ENCODE results near the gene RNF213. TPM values are rescaled to one million over a fixed set of nuclear protein-coding genes. Genes with fewer than 3 reads are reported as not detected.
"Not testable (repeated sequence)": the region's sequence is repeated elsewhere in the genome, so short reads cannot be mapped to it uniquely, and the experiment has no call there.

Gene RNF213
- total RNA-seq, 1 experiment from 2014 or later: 64.9 TPM

DNA sequence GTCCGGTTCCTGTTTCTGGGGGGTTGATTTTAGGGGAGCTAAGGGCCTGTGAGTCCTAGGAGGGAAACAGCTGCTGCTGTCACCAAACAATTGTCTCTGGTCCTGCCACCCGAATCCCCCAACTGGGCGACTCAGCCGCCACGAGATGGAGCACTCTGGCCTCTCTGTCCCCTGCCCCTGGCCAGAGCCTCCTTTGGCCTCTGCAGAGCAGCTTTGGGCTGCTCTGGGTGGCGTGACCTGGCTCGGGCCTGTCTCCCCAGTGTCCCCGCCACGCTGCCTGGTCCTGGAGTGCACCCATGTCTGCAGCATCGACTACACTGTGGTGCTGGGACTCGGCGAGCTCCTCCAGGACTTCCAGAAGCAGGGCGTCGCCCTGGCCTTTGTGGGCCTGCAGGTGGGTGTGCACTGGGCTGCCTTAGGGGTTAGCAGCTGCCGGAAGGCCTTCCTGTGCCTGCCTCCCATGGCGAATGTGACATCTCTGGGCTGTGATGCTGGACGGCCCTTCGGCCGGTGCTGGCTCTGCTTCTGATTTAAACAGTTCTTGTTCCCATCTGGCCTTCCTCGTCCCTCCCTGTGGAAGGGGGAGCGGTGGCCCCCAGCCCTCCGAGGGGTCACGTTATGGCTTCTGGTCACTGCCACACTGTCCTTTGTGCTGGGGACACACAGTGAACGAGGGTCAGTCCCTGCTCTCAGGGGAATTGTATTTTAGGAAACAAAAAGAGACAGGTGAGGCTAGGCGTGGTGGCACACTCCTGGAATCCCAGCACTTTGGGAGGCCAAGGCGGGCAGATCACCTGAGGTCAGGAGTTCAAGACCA is 11.6 kb upstream of the RNF213 start:
- no peak for DNase-seq (ENCODE audit: low read depth)

DNA sequence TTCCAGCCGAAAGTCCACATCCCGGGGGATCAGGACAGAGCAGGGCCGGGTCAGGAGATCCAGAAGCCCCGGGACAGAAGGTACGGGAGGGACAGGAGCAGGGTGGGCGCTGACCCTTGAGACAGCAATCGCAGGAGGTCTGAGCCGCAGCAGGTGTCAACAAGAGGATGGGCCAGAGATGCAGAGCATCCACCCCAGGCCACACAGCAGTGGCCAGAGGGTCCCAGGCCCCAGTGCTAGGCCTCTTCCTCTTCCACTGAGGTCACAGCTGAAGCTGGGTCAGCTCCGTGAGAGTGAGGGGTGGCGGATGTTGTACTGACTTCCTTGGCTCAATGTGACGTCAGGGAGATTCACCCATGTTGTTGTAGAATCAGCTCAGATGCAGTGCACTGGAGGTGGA is 8.7 kb upstream of the RNF213 start:
- no peak for DNase-seq (ENCODE audit: low read depth)

GRCh38 chr17:80252871-80253270 is 7.8 kb upstream of the RNF213 start:
- no peak for DNase-seq (ENCODE audit: low read depth)

- DNase-seq (ENCODE audit: low read depth): no peak
These were observed 6.8 kb upstream of the RNF213 start for GRCh38 chr17:80253631-80254395.

DNA sequence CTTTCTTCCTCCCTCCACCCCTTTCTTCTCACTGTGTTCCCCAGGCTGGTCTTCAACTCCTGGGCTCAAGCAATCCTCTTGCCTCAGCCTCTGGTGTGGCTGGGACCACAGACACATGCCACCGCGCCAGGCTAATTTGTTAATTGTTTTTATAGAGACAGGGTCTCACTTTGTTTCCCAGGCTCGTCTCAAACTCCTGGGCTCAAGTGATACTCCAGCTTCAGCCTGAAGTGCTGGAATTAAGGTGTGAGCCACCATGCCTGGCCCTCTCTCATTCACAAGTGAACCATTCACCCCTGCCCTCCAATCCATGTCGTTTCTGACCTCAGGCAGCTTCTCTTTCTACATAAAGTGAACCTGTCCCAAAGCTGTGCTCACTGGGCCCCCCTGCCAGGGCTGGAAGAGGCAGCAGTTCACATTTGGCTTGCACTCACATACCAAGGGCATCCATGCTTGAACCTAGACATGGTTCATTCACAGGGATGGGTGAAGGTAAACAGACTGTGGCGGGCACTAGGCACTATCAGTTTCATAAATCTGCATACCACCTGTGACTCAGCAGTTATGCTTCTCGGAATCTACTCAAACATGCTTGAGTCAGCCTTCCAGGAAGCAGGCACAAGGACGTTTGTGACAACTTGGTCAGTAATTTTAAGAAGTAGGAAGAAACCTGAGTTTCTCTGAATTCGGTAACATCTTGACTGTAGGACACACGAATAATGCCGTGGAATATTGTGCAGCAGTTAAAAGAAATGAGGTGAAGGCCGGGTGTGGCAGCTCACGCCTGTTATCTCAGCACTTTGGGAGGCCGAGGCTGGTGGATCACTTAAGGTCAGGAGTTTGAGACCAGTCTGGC is 6.0 kb upstream of the RNF213 start:
- DNase-seq (ENCODE audit: low read depth): peak; percentile 92

DNA sequence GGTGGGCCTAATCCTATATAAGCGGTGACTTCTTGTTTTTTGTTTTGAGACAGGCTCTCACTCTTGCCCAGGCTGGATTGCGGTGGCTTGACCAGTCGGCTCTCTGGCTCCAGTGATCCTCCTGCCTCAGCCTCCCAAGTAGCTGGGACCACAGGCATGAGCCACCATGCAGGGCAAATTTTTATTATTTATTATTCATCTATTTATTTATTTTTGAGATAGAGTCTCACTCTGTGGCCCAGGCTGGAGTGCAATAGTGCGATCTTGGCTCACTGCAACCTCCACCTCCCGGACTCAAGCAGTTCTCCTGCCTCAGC is 4.7 kb upstream of the RNF213 start:
- DNase-seq (ENCODE audit: low read depth): no peak

DNA sequence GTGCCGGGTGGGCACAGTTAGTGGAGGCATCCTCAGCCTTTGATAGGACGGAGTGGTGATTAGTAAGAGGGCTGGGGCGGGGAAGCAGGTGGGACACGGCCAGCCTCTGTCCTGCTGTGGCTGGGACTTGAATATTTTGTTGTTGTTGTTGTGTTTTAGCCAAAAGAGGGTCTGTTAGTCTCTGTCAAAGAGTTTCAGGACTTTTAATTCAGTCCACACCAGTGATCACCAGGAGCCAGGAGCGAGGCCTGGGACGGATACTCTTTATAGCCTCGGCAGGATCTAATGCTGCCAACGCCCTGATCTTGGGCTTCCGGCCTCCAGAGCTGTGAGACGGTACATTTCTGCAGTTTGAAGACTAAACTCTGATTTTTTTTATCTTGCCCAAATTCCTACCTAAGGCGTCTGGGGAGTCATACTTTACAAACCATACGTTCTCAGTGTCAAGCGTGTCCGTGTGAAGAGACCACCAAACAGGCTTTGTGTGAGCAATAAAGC is 2.9 kb upstream of the RNF213 start:
- DNase-seq (ENCODE audit: low read depth): no peak

DNA sequence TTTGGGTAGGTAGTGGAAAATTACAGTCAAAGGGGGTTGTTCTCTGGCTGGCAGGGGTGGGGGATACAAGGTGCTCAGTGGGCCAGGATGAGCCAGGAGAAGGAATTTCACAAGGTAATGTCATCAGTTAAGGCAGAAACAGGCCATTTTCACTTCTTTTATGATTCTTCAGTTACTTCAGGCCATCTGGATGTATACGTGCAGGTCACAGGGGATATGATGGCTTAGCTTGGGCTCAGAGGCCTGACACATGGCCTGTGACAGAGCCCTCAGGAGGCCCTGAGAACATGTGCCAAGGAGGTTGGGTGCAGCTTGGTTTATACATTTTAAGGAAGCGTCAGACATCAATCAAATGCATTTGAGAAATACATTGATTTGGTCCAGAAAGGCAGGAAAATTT is 2.4 kb upstream of the RNF213 start:
- DNase-seq (ENCODE audit: low read depth): not testable (repeated sequence)

DNA sequence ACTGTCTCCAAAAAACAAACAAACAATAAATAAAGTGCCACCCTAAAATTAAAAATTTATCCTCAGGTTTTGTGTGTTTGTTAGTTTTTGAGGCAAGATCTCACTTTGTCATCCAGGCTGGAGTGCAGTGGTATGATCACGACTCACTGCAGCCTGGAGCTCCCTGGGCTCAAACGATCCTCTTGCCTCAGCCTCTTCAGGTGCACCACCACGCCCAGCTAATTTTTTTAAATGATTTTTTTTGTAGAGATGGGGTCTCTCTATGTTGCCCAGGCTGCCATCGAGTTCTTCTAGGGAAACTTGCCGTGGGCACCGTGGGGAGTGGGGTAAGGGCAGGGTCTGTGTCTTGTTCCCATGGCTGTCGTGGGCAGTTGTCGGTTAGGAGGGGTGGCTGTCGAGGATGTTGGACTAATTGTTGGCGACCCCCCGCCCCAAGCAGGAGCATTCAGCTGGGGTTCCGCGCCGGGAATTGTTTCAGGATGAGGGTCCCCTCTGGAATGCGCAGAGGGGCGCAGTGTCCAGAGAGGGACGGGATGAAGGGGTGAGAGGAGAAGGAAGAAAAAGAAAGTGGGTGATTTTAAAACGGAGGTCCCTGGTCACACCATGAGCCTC is 1.1 kb upstream of the RNF213 start:
- no peak for DNase-seq (ENCODE audit: low read depth)

GRCh38 chr17:80260069-80260535 is 550 bp upstream of the RNF213 start:
- peak; percentile 71 for DNase-seq (ENCODE audit: low read depth)

GRCh38 chr17:80261159-80261894 is 675 bp downstream of the RNF213 start:
- peak; percentile 61 for DNase-seq (ENCODE audit: low read depth)

DNA sequence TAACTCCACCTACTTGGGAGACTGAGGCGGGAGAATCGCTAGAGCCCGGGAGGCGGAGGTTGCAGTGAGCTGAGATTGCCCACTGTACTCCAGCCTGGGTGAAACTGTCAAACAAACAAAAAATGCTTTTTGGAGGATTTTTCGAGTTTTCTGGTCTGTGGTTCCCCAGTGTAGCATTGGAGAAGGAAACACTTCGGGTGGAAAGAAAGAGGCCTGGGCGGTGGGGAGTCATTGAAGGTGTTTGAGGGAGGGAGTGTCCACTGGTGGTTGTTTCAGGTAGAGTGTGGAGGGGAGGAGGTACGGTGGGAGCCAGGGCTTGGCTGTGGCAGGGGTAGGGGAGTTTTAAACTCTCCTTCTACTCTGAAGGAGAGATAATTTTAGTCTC is 1.2 kb downstream of the RNF213 start:
- no peak for DNase-seq (ENCODE audit: low read depth)

DNA sequence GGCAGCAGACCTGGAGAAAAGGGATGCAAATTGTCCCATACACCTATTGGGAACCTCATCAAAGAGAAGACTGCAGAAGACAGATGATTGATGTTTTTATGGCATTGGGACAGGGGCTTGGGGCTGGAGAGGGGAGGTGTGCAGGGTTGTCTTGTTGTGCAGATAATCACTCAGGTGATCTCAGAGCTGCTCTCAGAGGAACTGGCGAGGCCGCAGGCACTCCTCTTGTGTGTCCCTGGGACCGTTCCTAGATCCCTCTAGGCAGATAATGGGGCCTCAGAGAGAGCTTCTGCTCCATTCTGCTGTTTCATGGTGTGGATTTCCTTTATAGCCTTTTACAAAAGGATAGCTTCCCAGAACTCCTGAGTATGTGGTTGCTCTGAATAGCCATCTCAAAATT is 1.6 kb downstream of the RNF213 start:
- no peak for DNase-seq (ENCODE audit: low read depth)

DNA sequence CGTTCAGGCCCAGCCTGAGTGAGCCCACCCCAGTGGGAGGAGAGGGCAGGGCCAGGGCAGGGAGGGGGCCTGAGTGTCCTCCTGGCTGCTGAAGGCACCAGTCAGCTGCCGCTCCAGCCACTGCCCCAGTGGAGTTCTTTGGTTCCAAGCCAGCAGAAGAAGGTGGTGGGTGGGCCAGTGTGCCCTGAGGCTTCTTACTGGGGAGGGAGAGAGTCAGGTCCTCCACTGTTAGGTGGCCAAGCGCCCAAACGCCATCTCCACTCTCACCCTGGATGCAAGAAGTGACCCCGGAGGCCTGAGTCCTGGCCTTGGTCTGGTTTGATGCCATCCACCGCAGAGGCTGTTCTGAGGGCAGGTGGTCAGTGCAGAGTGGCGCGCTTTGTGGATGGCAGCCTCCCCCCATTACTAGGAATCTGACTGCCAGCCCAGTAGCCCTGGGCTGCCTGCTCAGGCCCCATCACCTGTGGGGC is 2.2 kb downstream of the RNF213 start:
- no peak for DNase-seq (ENCODE audit: low read depth)

DNA sequence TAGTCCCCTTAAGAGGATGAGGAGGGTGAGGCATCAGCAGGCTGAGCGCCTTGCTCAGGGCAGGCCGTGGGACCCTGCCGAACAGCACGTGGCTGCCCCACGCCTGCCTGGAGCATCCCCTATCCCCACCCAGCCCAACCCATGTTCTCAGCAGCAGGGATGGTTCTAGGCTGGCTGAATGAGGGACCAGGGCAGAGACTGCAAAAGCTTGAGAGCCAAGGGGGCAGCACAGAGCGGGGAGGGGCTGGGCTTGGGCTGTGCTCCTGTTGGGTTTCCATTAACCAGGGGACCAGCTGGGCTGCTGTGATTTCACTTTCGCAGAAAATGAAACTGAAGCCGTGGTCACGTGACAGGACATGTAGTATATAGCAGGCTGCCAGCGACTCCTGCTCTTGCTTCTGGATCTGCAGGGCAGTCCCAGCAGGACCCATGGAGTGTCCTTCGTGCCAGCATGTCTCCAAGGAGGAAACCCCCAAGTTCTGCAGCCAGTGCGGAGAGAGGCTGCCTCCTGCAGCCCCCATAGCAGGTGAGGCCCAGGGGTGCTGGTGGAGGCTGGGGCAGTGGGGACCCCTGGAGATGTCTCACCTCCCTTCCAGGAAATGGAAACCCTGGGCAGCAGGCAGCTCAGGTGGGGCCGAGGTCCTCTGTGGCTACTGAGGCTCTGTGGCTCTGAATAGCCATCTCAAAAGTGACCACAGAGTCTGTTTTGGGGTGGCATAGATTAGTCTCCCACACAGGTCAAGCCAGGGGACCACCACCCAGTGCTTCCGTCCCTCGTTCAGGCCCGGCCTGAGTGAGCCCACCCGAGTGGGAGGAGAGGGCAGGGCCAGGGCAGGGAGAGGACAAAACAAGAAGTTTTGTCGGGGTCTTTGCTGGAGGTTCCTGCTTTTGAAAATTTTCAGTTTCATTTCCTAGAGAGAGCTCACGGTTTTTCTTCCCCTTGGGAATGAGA is 2.9 kb downstream of the RNF213 start:
- peak; percentile 89 for DNase-seq (ENCODE audit: low read depth)

- no peak for DNase-seq (ENCODE audit: low read depth)
These were observed 3.8 kb downstream of the RNF213 start for GRCh38 chr17:80264205-80265075.

- no peak for DNase-seq (ENCODE audit: low read depth)
These were observed 4.8 kb downstream of the RNF213 start for GRCh38 chr17:80265205-80266068.
